Stimulated activated CD8-positive, alpha-beta memory T cell treated with anti-CD3 and anti-CD28 coated beads, Interleukin-7, amount 100 ng/mL, for 1 hour (primary cell): ENCODE results near the gene APLNR.

Source experiments
- DNase-seq, 2 donors: peaks; one replicate each; pipeline ENCODE4 v3.0.0-alpha.2; 2020; ENCODE audit warnings: low read depth in 2 of 2

The APLNR gene

DNA sequence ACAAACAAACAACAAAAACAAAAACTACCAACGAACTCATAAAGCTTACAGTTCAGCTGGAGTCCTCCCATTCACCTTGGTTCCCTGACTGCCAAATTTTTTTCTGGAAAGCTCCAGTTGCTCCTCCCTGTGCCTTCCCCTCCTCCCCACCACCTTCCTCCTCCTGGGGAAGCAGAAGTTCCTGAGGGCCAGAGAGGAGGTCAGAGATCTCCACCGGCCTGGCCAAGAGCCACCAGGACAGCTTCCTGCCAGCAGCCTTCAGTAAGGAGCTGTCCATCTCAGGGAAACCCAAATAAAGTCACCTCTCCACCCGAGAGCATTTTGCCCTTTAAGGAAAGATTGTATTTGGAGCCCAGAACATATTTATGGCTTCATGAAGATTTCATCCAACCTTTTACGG is 20.0 kb downstream of the APLNR start:
- no peak for DNase-seq

DNA sequence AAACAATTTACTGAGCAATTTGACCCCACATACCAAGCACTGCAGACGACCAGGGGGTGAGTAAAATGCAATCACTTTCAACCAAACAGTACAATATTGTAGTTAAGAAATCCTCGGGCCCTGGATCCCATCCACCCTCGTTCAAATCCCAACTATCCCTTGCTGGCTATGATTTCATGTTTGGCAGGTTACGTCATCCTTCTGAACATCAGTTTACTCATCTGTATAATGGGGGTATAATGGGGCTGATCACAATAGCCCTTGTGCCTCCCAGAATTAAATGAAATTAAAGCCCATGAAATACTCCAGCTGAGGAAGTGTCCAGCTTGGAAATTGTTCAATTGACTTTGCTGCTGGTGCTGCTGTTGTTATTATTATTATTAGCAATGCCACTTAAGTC is 20.6 kb downstream of the APLNR start:
- DNase-seq: no peak

GRCh38 chr11:57214494-57214893 is 22.6 kb downstream of the APLNR start:
- no peak for DNase-seq

DNA sequence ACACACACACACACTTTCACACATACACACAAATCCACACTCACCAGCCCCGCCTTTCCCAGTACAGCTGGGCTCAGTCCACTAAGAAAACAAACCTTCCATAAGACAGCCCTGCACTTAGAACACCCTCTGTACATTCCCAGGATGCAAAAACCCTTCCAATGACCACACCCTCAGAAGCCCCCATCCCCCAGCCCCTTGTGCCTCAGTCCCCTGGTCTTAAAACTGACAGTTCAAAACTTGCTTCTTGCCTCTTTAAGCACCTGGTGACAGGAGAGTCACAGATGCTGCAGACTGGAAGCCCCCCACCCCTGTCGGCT is 23.0 kb downstream of the APLNR start:
- no peak for DNase-seq

DNA sequence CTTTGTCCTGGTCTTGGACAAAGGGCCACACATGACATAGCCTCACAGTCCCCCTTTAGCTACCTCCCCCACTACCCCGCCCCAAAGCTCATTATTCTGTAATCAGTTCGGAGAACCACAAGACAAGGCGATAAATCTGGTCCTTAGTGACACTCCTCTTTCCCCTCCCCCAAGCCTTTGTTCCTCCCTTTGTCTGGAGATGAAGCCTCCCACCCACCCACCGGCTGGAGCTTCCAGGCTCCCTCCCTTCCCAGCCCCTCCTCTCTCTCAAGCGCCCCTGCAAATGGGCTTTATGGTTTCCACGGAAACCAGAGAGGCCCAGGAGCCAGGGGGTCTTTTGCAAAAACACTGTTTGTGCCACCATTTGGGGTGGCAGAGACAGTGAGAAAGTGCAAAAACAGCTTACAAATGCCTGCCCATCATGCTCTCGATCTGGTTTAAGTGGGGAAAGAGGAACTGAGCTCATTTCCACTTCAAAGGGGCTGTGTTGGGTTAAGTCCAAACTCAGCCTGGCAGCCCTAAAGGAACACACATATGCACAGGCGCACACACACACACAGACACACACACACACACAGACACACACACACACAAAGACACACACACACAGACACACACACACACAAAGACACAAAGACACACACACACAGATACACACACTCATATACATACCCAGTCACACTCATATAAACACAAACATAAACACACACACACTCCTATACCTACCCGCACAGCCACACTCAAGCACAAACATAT is 23.5 kb downstream of the APLNR start:
- no peak for DNase-seq

- no peak for DNase-seq
Observed at GRCh38 chr11:57210781-57211180, 26.3 kb downstream of the APLNR start.

- DNase-seq: no peak
Observed at GRCh38 chr11:57207168-57207567, 29.9 kb downstream of the APLNR start.

DNA sequence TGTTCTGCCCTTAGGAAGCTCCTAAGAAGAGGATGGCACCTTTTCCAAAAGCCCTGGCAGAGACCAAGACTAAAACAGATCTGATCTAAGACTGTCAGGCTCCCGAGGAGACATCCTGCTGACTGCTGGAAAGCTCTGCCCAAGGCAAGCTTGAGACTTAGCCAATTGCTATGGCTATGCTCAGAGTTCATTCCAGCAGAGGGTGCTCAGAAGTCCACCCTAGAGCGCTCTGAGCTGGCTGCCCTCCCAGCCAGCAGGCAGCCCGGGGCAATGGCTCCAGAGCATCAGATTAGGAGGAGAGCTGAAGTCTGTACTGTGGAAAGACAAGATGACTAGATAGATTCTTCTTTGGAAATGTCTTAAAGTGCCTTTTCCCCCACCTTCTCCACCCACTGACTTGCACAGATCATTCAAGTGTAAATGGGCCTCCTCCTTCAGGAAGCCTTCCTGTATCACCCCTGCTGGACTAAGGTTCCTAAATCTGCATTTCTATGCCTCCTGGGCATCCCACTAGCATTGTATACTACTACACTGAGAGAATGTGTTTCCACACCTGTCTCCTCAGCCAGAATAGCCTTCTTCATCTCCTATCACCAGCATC is 31.9 kb downstream of the APLNR start:
- DNase-seq: no peak

DNA sequence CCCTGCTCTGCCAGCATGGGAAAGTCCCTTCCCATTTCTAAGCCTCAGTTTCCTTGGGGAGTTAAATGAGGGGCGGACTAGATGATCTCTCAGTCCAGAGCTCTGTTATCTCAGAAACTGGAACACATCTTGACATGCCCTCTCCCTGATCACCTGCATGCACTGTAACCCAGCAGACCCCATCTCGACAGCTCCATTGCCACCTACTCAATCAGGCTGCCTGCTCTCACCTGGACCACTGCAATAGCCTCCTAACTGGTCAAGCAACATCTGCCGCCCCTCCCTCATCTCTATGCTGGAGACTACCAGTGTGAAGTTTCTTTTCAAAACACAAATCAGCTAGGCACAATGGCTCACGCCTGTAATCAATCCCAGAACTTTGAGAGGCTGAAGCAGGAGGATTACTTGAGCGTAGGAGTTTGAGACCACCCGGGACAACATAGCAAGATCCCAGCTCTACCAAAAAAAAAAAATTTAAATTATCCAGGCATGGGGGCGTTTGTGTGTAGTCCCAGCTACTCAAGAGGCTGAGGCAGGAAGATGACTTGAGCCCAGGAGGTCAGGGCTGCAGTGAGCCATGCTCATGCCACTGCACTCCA is 33.1 kb downstream of the APLNR start:
- no peak for DNase-seq

- no peak for DNase-seq
Observed at GRCh38 chr11:57203359-57203758, 33.7 kb downstream of the APLNR start.

- DNase-seq: no peak
Observed at GRCh38 chr11:57202281-57202680, 34.8 kb downstream of the APLNR start.

GRCh38 chr11:57200917-57201316 is 36.1 kb downstream of the APLNR start:
- DNase-seq: no peak

DNA sequence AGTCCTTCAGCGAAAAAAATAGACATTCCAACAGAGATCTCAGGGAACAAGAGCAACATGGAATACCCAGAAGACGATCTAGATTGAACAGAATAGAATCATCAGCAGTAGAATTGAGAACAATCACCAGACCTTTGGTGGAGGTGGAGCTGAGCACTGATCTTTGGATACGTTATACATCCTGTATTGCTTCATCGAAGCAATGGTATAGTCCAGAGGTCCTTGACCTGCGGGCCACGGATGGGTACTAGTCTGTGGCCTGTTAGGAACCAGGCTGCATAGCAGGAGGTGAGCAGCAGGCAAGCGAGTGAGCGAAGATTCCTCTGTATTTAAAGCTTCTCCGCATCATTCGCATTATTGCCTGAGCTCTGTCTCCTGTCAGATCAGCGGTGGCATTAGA is 37.7 kb downstream of the APLNR start:
- DNase-seq: no peak

DNA sequence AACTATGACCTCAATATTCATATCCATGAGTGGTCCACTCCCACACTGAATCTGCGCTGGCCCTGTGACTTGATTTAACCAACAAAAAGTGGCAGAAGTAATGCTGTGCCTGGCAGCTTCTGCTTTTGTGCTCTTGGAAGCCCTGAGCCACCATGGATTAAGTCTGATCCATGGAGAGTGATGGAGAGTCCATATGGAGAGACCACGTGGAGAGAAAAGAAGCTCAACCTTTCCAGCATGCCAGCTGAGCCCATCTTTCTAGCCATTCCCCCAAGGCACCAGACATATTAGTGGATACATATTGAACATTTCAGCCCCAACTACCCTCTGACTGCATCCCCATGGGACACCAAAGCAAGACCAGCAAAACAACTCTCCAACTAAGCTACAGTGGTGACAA is 39.3 kb downstream of the APLNR start:
- no peak for DNase-seq

DNA sequence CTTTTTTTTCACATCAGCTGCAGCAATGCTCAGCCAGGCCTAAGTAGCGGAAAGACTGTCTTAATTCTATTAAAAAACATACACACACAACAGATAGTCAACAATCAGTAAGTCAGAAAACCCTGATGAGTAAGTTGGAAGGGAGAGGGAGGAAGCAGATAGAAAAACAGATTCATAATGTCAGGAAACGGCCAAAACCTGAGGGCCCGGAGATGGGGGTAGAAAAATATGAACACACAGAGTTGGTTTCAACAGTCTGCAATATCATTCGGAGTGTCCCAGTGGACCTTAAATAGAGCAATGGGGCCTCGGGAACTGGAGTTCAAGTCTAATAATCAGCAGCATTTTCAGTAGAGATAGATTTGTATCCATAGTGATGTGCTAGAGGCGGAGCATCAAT is 40.5 kb downstream of the APLNR start:
- DNase-seq: no peak

DNA sequence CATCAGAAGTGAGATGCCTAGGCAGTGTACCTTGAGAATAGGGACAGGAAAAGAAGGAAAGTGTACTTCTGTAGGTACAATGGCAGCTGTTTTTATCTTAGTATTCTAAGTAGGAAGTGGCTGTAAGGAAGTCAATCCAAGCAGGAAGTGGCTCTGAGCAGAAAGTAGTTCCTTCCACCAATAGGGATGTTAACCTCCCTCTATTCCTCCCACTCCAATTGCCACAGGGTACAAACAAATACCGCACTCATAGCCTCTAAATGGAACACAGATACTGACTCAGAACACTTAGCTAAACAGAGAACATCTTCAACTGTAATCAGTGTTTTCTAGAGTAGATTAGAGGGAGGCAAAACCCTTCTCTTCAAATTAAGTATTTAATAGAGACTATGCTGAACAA is 44.7 kb downstream of the APLNR start:
- DNase-seq: no peak

- no peak for DNase-seq
Observed at GRCh38 chr11:57191311-57192219, 45.5 kb downstream of the APLNR start.

DNA sequence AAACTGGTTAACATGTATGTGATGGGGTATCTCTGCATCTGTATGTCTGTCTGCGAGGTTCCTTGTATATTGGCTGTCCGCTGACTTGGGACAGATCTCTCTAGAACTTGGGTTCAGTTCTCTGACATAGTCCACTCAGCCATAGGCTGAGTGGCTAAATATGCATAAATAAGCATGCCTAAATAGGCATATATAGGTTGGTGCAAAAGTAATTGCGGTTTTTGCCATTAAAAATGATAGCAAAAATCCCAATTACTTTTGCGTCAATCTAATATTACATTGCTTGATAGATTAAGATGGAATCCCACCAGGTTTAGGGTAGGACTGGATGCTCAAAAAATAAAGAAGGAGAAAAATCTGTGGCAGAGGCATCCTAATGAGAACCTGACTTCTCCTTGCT is 46.5 kb downstream of the APLNR start:
- DNase-seq: no peak
